Activated CD4-positive, alpha-beta T cell treated with anti-CD3 and anti-CD28 coated beads, Interleukin-2, Interleukin-6, amounts not matched to agents 100 ng/mL and 50 ng/mL, durations not matched to agents 16 hours and 8 hours (primary cell): ENCODE measurements around the gene CAMSAP2.

Experiments used
- DNase-seq: peaks from one replicate; pipeline ENCODE4 v3.0.0-alpha.2; 2020

CAMSAP2 gene, protein sequence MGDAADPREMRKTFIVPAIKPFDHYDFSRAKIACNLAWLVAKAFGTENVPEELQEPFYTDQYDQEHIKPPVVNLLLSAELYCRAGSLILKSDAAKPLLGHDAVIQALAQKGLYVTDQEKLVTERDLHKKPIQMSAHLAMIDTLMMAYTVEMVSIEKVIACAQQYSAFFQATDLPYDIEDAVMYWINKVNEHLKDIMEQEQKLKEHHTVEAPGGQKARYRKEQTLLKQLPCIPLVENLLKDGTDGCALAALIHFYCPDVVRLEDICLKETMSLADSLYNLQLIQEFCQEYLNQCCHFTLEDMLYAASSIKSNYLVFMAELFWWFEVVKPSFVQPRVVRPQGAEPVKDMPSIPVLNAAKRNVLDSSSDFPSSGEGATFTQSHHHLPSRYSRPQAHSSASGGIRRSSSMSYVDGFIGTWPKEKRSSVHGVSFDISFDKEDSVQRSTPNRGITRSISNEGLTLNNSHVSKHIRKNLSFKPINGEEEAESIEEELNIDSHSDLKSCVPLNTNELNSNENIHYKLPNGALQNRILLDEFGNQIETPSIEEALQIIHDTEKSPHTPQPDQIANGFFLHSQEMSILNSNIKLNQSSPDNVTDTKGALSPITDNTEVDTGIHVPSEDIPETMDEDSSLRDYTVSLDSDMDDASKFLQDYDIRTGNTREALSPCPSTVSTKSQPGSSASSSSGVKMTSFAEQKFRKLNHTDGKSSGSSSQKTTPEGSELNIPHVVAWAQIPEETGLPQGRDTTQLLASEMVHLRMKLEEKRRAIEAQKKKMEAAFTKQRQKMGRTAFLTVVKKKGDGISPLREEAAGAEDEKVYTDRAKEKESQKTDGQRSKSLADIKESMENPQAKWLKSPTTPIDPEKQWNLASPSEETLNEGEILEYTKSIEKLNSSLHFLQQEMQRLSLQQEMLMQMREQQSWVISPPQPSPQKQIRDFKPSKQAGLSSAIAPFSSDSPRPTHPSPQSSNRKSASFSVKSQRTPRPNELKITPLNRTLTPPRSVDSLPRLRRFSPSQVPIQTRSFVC (N-terminal part only)

GRCh38 chr1:200738327-200738948 is at the start of gene CAMSAP2:
Gene CAMSAP2 (plus strand): TSS chr1:200738893. CDS start chr1:200739828, 935 bp downstream.
- DNase-seq: peak; percentile 78

- no peak for DNase-seq
These were observed 46.4 kb upstream of the CAMSAP2 start for GRCh38 chr1:200692316-200692715.

- no peak for DNase-seq
These were observed 45.4 kb upstream of the CAMSAP2 start for GRCh38 chr1:200693327-200693726.

- DNase-seq: no peak
These were observed 44.0 kb upstream of the CAMSAP2 start for GRCh38 chr1:200694738-200695137.

GRCh38 chr1:200699871-200700270 is 38.8 kb upstream of the CAMSAP2 start:
- DNase-seq: no peak

GRCh38 chr1:200704986-200705500 is 33.6 kb upstream of the CAMSAP2 start:
- no peak for DNase-seq

DNA sequence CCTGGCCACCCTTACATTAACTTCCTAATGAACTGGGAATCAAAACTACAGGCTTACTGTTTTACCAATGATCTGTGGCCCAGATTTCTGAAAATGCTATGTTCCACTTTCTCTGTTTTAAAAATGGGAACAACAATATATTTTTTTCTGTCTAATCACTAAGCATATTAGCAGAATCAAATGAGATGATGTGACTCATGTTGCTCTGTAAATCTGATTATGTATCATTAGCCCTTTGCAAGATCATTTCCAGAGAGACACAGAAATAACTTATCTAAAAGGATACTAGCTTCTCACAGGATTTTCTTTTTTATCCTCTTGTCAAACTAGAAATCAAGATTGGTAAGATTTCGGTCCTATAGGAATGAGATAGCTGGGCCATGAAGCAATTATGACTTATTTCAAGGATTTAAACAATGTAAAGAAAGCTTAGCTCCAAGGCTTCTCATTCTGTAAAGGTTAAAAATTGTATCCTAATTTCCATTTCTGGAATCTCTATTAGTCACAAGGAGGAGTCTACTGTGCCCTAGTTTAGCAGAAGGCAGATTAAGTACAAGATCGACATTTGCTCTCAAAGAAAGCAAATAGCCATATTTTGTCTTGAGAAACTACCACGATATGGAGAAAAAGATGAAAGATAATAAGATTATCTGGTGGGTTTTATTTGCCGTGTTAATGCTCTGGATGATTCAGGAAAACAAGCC is 32.4 kb upstream of the CAMSAP2 start:
- DNase-seq: no peak

- DNase-seq: no peak
These were observed 31.6 kb upstream of the CAMSAP2 start for GRCh38 chr1:200707116-200707515.

DNA sequence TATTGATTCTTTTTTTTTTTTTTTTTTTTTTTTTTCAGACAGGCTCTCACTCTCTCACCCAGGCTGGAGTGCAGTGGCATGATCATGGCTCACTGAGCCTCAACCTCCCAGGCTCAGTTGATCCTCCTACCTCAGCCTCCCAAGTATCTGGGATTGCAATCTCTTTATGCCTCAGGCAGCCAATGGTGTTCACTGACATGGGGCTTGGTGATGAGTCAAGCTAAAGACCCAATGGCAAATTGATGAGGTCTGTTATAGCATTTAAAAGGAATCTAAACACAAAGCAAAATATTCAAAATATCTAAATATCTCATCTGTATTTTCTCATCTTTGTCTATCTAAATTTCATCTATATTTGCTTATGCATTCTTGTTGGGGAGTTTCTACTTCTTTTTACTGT is 30.5 kb upstream of the CAMSAP2 start:
- no peak for DNase-seq

DNA sequence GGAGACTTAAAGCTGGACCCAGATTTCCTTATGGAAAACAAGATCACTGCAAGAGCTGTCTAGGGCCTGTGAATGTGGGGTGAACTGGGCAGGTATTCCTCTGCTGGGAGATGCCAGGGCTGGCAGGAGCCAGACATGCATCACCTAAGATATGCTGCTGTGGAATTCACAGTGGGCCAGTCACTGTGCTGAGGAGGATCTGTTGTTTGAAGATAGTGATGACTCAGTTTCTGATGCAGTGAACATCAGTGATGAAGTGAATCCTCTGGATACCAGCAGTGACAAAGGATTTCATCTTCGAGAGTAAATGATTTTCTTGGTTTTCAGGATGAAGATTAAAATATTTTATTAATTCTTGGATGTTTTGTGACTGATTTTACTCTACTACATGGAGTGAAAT is 29.9 kb upstream of the CAMSAP2 start:
- DNase-seq: no peak

GRCh38 chr1:200710166-200710565 is 28.5 kb upstream of the CAMSAP2 start:
- no peak for DNase-seq

DNA sequence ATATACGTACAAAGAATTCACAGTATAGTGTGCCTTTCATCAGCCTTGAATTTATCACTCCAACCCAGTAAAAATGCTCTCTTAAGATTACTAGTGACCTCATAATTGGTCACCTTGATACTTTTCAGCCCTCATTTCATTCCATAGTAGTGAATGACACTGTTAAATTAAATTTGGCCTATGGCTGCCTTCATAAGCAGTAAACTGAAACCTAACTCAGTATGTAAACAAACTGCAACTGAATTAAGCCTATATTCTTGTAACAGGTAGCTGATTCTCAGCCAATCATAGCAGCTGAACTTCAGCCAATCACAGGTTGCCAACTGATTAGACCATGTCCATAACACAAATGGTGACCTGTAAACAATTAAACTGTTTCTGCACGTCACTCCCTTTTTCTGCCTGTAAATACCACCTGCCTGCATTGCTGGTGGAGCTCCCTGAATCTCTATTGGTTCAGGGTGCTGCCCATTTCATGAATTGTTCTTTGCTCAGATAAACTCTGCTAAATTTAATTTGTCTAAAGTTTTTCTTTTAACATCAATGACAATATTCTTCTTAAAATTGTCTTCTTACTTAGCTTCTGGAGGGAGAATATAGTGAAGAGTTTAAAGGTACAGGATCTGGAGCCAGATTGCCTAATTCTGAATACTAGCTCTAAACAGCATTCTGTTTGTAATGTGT is 24.0 kb upstream of the CAMSAP2 start:
- no peak for DNase-seq

DNA sequence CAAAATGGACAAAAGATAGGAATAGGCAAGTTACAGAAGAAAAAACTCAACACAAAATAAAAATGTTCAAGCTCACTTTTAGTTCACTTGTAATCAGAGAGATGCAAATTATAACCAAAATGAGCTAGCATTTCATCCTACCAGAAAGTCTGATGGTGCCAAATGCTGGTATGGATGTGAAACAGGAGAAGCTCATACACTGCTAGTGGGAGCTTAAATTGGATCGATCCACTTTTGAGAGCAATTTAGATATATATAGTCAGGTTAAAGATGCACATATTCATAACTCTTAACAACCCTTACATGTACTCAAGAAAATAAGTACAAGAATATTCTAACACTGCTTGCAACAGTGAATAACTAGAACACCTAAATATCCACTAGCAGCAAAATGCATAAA is 18.5 kb upstream of the CAMSAP2 start:
- no peak for DNase-seq

DNA sequence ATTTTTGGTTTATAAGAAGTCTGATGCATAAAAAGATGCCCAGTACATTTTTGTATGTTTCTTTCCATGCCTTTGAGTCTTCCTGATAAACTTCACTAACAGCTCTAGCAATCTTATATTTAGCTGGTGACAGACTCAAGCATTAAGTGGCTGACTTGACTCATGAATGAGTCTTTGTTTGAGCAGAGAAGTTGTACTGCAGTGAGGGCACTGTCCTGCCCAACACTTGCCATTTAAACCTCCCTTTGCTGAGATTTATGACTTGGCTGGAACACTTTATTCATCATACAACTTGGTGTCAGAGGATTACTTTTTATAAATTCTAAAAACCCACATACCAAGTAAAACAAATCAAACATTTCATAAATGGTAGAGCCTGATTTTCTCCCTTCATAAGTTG is 14.6 kb upstream of the CAMSAP2 start:
- DNase-seq: no peak

DNA sequence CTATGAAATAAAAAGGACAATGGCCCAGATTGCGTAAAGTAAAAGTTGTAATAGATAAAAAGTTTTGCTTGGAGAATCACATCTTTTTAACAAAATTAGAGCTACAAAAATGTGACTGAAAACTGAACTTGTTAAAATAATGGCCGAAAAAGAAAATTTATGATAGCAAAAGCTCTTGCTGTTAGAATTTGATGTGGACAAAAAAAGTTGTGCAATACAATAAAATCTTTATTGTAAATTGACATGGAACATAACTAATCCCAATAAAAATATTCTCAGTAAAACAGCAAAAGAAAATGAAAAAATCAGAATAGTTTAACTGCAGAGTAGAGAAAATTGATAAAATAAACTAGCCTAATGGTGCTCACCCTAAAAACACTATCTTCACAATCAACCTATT is 11.4 kb upstream of the CAMSAP2 start:
- no peak for DNase-seq

- DNase-seq: no peak
These were observed 8.8 kb upstream of the CAMSAP2 start for GRCh38 chr1:200729863-200730262.

DNA sequence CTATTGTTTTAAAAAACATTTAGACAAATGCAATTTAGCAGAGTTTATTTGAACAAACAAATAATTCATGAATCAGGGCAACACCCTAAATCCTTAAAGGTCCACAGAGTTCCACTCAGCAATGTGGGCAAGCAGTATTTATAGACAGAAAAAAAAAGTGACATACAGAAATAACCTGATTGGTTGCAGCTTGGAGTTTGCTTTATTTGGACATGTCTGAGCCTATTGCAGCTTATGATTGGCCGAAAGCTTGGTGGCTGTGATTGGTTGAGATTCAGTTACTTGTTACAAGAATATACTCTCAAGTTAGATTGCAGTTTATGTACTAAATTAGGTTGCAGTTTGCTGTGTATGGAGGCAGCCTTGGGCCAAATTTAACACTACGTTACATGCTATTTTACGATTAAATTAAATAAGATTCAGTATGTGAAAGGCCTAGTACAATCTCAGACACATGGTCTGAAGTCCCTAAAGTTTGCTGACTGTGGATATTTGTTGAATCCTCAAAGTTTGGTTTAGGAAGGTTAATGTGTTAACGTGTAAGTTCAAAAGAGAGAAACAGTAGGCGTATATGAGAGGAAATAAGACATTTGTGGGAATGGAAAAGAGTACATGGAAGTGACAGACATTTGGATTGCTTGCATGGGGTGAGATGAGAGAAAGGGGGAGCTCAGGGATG is 6.9 kb upstream of the CAMSAP2 start:
- no peak for DNase-seq

GRCh38 chr1:200732438-200732837 is 6.3 kb upstream of the CAMSAP2 start:
- no peak for DNase-seq

- DNase-seq: peak; percentile 29
These were observed 4.8 kb upstream of the CAMSAP2 start for GRCh38 chr1:200733907-200734306.

DNA sequence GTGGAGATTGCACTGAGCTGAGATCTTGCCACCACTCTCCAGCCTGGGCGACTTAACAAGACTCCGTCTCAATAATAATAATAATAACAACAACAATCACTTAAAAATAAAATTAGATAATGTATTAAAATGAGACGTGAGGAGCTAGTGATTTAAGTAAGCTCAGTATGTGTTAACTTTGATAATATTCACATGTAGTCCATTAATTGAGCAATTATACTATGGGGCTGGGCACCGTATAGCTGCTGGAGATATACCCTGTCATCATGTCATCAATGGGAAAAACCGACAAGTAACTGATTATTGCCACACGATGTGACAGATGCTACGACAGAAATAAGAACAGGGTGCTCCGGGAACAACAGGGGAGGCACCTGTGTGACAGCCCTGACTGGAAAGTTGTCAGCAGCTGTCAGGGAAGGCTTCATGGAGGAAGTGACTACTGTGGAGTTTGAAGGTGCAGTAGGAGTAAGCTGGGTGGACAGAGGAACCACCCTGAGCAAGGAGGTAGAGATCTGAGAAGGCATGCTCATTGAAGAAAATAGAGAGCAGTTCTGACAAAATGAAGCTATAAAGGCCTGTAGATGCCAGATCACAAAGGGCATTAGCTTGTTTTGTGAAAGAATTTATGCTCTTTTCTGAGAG is 924 bp upstream of the CAMSAP2 start:
- no peak for DNase-seq
